ENCODE data around the gene EOLA2.
"Not testable (repeated sequence)": the region's sequence is repeated elsewhere in the genome, so short reads cannot be mapped to it uniquely, and the experiment has no call there.

EOLA2 gene

DNA sequence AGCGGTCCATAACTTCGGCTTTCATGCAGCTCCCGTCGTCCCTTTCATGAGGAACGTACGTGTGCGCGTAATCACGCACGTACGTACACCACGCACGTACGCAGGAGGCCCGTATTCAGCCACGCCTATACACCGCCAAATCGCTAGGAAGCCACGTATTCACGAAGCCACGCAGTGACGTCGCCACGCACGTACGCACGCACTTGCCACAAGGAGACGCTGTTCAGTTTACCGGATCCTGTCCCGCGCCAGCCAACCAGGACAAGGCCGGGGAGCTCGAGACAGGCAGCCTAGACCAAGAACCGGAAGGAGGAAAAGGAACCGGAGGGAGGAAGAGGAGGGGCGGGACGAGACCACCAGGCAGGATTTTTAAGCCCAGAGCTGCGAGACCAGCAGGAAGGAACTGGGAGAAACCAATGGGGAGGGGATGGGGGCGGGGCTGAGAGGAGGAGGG is at the start of gene EOLA2:
Gene EOLA2 (minus strand): TSS at position 65 of the 454 bp plus-strand sequence. CDS start 4,617 bp downstream, outside the sequence.
- peak; percentile 51 to 99 (median 86) for DNase-seq

DNA sequence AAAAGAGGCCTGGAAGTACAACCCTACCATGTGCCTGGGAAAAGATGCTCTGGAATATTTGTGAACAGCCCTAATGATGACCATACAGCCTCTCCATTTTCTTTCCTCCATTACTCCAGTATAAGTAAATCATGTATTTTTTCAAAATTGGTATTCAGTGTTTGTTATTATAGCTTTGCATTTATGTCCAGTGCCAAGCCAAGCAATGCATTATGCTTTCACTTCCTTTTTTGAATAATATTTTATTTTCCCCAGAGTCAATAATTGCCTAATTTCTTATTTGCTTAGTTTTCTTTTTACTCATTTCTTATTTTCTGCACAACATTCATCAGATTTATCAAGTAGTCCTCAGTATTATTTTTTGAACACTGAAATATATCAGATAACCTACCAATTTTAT is 49.3 kb upstream of the EOLA2 start:
- no peak for DNase-seq

DNA sequence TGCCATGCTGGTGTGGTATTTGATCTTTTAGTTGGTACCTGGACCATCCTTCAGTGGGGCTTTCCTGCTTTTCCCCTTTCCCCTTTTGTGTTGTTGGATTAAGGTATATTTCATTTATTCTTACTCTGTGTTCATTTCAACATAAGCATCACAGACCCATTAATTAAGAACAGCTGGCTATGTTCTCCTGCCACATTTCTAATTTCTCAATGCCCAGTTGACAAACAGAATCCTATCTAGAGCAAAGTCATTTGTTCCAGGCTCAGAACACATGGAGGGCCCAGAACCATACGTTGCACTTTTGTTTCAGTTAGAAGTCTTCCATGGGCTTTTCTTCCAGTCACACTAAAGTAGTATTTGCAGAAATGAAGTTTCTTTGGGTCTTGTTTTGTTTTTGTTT is 46.1 kb upstream of the EOLA2 start:
- no peak for DNase-seq

DNA sequence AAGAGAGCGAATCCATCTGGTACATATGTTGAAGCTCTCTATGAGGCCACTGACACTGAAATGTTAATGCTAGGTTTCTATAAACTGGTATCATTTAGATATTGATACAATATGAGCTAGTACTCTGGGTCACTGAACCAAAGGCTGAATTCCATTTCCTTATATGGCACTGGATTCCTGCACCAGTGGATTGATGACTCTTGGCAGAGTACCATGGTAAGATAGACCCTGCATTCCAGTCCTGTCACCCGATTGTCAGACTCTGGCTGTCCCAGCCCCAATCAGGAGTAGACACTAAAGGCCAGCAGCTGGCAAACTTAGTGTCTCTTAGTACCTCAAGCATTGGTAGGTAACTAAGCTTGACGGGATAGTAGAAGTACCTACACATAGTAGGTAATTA is 44.0 kb upstream of the EOLA2 start:
- DNase-seq, result no peak

DNA sequence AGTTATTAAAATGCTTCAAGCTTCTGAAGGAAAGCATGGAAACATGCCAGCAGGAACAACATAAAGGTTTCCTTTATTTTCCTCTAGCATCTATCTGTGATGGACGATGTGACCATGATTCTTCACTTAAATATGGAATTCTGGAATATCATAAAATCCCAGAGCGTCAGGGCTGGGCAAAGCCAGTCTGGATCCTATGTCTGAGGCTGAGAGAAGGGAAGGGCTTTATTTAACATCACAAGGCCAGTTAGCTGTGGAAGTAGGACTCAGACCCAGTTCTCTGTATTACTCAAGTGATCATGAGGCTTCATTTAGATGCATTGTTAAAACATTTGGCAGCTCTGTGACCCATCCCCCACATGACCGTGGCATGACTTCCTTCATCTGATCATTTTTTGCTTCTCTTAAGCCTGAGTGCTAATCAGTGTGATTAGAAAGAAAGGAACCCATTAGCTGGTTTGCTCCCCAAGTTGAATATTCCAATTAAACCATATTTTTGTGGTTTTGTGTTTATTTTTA is 40.9 kb upstream of the EOLA2 start:
- no peak for DNase-seq

DNA sequence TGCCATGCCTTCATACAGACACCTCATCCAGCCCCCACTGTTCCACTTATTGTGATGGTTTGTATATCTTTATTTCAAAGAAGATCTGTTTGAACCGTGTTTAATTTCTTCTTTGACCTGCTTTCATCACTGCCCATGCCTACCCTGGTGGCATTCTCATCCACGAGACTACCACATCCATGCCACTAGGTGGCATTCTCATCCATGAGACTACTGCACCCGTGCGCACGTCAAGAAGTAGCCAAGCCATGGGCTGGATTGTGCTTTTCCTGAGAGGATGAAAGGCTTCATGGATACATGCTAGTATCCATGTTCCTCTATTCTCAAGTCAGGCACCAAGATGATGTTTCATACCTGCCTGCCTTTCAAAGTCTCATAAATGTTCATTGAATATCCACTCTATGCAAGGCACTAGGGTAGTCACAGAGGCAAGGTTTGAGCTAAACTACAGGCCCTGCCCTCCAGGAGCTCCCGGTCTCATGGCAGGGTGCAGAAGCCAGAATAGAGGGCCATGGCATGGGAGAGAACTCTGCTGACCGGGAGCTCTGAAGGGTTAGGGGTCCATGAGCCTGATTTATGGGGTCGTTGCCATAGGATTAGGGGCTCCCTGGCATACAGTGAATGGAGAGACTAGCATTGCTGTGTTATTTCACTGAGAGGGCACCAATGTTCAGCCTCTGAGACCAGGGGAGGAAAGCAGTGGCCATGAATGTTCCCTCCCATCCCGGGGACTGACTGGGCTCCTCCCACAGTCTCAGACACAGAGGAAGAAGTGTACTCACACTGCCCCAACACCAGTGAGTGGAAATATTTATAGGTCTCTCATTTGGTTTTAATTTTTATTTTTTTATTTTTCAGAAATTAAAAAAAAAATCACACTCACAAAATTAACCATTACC is 24.8 kb upstream of the EOLA2 start:
- peak in 9 of 14 donors; percentile 0 to 27 (median 10) for DNase-seq

DNA sequence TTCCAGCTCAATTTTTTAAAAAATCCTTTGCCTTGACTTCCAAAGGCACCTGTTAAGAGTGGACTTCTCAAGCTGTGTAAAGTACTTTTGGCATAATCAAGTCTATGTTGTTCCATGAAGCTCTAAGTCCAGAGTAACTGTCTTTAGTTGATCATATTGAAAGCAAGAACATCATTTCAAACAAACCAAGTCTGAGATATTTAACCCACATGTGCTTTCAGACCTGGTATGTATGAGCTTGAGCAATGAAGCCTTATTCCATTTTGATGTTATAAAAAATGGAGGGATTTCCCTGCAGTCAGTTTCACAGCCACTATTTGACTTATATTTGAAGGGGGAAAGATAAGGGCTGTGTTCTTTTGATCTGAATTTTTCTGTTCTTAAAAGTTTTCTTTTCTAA is 23.7 kb upstream of the EOLA2 start:
- DNase-seq, result no peak

DNA sequence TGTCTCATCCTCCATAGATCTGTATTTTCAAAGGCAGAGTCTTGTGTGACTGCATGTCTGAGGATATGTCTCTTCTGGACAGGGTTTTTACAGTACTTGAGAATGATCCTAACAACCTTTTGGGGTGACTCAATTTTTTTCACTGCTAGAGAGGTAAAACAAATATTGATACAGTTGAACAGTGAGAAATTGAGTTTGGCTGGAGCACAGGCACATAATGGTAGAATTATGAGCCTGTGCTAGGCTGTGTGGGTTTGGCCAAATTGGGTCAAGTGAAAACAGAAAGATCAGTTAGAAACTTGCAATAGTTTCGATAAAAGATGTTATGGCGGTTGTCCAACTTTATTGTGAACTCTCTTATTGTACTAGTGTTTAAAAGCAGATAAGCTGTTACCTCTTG is 23.3 kb upstream of the EOLA2 start:
- no peak for DNase-seq

DNA sequence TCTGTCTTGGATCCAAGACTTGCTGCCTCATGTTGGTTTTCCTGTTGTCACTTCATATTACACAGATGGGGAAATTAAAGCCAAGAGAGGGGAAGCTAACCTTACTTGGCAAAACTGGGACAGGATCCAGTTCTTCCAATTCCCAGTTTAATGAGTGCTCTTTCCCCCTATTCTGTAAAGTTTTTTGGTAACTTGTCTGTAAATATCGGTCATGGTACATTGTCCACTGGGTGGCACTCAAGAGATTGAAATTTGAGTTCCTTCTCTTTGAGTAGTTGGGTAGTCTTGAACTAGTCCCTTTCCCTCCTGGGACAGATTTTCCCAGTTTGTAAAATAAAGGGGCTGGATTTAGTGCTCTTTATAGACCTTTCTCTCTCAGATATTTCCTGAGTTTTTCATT is 12.4 kb upstream of the EOLA2 start:
- no peak for DNase-seq

DNA sequence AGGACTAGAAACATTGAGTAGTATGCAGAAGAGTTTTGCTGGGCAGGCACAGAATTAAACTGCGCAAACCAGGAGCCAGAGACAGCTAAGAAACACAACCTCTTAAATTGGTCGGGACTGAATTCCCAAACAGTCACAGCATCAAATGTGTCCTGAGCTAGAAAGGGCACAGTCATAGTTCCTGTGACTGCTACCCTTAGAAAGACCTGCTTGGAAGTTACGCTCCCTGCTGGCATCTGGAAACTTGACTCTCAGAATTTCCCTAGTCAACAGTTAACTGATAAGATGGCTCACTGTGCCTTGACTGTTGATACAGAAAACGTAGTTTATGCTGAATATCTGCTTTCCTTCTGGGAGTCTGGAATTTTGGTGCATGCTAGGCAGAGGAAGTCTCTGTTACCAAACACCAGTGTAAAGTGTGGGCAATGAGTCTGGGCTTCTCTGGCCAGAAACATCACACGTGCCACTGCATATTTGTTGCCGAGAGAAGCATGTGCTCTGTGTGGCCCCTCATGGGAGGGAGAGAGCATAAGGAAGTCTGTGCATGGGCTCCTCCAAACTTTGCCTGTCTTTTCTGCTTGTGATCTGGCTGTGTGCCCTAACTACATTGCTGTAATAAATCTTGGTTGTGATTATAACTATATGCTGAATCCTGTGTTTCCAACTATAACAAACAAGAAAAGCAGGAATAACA is 11.6 kb upstream of the EOLA2 start:
- no peak for DNase-seq

DNA sequence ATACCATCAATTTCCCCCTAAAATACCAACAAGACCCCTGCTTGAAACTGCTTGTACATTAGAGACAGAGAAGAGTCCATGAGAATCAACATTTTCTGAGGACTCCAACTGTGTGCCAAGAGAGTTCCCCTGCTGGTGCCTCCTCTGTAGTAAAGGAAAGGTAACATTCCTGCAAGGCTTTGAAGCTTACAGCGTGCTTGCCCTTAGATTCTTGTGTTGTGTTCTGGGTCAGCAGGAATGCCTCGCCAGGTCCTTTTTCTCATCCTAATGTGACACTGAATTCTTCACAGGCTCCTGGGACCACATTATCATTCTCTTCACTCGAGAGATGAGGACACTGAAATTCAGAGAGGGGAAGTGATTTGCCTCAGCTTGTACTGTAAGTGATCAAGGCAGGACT is 9.7 kb upstream of the EOLA2 start:
- no peak for DNase-seq

DNA sequence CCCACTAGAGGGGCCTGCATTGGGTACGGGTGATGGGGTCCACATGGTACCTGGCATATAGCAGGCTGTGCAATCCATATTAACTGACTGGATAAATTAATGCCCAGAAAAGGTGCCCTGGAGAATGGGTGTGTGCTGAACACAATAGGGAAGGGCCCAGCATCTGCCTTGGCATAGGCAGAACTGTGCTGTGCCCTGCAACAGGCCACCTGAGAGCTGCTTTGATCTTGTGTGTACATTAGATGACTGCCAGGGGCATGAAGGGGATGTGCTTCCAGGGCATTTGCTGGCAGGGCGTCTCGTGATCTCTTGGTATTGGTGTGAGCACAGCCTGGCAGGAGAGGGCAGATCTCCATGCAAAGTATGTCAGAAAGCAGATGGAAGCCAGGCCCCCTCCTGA is 8.6 kb upstream of the EOLA2 start:
- not testable (repeated sequence) for DNase-seq

DNA sequence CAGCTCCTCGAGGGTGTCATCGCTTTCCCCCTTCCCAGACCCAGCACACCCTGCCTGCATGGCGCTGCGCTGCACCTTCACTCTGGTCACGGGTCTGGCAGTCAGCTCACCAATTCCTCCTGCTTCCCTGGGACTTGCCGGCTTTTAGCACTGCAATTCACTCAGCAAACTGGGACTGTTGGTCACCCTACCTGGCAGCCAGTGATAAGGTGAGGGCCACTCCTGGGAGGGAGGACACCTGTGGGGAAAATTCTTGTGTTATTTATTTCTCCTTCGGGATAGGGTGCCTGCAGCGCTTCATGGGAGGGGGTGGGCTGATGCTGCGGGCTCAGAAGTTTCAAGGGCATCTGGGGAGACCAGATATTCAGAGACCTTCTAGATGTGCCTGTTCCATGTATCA is 7.5 kb upstream of the EOLA2 start:
- not testable (repeated sequence) for DNase-seq

DNA sequence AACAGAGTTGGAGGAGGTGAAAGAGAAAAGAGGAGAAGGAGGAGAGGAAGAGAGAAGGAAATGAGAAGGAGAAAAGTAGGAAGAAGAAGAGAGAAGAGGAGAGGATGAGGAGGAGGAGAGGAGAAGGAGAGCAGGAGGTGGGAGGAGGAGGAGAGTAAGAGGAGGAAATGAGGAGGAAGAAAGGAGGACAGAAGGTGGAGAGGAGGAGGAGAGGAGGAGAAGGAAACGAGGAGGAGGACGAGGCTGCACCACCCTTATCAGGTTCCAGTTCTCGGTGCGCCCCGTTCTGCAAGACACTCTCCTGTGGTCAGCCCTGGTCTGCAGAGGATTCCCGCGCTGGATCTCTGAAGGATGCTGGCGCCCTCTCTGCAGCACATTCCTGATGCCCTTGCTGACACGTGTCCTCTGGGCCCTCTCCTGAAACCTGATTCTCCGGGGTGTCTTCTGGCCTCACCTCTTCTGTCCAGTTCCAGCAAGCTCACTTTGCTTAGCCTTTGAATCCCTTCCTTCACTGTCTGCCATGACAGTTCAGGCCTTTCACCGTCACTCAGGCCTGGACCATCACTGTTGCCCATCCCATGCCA is 6.9 kb upstream of the EOLA2 start:
- DNase-seq, result not testable (repeated sequence)

DNA sequence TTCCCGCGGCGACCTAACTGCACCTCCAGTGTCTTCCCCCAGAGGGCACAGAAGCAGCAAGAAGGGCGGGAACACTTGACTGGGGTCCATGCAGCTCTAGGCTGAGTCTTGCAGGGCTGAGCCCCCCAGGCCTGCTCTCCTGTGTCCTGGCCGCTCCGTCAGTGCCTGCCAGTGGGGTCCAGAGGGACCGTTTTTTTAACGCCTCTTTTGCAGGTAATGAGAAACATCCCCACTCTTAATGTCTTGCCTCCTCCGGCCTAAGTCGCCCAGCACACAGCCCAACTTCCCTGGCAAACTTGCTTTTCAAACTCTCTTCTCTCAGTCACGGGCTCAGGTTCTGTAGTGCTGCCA is 2.4 kb upstream of the EOLA2 start:
- DNase-seq, result not testable (repeated sequence)

DNA sequence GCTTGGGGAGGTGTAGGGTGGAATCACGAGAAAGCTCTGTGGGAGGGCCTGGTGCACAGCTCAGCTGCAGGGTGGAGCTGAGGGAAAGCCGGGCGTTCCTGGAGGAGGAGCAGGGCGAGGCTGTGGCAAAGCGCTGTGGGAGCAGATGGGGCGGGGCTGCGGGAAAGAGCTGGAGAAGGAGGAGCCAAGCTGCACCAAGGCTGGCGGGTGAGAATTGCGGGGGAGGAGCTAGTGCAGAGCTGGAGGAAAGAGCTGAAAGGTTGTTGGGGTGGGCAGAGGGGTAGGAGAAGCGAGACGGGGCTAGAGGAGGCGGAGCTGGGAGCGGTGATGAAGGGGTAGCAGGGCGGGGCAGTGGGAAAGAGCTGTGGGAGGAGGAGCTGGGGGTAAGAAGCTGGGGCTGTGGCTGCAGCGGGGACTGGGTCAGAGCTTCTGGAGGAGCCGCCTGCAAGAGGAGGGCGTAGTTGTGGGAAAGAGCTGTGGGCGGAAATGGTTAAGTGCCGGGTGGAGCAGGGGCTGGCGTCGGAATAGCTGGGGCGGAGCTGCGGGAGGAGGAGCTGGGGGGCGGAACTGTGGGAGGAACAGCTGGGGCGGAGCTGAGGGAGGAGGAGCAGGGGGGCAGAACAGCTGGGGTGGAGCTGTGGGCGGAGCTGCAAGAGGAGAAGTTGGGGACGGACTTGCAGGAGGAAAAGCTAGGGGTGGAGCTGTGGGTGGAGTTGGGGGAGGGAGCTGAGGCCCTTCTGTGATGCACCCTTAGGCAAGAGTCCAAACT is 1.8 kb upstream of the EOLA2 start:
- DNase-seq, result peak; percentile 33 to 91 (median 86)

DNA sequence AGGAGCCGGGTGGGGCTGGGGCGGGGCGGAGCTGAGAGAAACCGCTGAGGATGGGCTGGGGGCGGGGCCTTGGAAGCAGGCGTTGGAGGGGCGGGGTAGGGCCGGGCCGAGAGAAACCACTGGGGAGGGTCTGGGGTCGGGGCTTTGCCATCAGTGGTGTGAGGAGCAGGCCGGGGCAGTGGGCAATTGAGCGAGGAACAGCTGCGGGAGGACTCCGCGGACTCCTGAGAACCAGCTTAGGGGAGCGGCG is 1.3 kb upstream of the EOLA2 start:
- DNase-seq, result peak in 2 of 14 donors; percentile 18 to 92

DNA sequence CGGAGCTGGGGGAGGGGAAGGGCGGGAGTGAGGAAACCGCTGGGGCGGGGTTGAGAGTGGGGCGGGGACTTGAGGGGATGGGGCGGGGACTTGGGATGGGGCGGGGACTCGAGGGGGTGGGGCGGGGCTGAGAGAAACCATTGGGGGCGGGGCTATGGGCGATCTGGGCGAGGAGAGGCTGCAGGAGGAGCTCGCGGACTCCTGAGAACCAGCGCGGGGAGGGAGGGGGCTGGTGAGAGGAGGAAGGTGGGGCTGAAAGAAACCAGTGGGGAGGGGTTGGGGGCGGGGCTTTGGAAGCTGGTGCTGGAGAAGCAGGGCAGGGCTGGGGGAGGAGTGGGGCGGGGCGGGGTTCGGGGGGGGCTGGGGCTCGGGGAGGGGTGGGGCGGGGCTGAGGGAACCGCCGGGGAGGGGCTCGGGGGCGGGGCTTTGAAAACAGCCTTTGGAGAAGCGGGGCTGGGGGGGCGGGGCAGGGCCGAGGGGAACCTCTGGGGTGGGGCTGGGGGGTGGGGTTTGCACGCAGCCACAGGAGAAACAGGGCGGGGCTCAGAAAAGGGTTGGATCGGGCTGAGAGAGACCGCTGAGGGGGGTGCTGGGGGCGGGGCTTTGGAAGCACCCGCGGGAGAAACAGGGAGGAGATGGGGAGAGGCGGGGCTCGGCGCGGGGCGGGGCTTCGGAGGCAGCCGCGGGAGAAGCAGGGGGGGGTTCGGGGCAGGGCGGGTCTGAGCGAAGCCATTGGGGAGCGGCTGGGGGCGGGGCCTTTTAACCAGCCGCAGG is 777 bp upstream of the EOLA2 start:
- DNase-seq, result peak; percentile 62 to 99 (median 87)

DNA sequence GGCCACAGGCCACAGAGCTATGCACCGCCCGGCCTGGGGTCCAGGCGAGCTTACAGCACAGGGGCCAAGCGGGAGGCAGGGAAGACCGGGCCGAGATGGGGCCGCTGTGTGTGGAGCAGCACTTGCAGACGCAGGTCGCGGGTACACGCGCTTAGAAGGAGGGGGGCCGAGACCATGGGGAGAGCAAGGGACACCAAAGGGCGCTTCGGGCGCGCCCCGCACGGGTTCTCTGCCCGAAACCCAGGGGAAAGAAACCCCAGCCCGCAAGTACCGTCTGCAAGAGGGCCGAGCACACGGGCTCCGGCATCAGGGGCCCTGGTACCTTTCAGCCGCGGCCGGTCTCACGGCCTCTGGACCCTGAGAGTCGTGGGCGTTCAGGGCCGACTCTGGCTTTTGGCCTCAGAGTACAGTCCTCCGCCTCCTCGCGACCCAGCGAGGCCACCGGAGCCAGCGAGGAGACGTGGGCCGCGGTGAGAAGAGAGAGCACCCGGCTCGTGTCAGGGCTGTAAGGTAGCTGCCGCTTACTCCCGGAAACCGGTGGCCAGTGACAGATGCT is 342 bp downstream of the EOLA2 start:
- DNase-seq, result peak in 2 of 14 donors; percentile 2 to 36

DNA sequence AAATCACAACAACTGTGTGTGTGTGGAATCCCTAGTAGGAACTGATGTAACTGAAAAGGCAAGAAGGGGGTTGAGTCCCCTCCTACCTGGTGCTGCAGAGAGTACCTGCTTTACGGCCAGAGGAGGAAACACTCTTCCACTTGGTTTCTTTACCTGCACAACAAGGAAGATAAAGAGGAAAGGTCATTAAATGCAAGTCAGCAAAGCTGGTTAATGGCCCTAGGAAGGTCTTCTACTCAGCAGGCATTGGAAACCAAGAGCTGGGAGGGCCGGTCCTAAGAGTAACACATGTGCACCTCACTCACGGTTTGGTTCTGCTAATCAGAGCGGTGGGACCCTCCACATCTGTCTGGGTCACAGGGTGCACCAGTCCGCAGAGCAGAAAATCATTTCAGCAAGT is 963 bp downstream of the EOLA2 start:
- DNase-seq, result not testable (repeated sequence)

DNA sequence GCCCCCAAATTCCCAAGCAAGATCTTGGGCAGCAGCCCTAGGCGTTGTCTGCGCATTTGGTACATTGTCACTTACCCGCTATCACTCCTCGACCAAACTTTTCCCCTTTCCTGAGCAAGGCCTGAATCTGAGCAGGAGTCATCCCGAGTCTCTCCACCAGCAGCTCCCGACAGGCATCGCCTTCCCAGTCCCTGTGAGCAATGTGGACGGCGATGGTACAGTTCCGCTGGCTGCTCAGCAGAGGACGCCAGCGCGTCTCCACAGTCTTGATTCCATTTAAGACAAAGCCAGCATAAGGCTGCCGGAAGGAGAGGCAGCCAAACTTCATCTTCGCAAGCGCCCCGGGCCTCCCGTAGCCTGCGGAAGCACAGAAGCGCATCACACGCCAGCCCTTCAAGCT is 4.7 kb downstream of the EOLA2 start:
- not testable (repeated sequence) for DNase-seq

Data from C1 segment of cervical spinal cord (tissue), 14 donors.